Non-pigmented ciliary epithelial cell (primary cell): ENCODE data around the gene ZNF683.

Source experiments
- DNase-seq: peaks from one replicate; pipeline ENCODE4 v3.0.0-alpha.2; 2010; ENCODE audit warnings: low read depth

Gene ZNF683

DNA sequence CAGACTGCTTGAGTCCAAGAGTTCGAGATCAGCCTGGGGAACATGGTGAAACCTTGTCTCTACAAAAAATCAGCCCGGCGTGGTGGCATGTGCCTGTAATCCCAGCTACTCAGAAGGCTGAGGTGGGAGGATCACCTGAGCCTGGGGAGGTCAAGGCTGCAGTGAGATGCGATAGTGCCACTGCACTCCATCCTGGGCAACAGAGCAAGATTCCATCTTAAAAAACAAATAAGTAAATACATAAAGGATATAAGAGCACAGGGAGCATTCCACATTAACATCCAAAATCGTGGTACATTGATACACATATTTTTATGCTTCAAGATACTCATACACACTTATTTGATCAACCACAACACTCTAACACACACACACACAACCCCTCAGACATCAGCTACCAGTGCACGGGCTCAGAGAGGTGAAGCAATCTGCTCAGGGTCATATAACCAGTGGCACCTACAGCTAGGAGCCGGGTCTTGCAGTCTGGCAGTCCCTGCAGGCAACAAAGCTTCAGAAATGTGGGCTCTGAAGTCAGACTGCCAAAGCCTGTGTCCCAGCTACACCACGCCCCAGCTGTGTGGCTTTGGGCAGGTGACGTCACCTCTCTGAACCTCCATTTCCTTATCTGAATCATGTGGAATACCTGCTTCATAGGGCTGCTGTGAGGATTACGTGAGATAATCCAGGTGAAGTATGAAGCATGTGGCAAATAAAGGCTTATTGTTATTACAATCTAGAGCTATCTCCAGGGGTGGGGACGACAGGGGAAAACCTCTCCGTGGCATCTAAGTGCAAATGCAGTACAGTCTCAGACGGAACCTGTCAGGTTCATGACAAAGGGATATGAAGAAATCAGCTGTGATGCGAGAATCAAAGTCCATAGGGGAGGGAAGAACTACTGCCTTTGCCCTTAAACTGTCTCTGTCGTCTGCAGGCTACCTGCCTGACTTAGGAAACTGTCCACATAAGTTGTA, 13.9 kb downstream of the ZNF683 start:
- DNase-seq: no peak

GRCh38 chr1:26357121-26357602, 15.4 kb downstream of the ZNF683 start:
- DNase-seq: no peak

DNA sequence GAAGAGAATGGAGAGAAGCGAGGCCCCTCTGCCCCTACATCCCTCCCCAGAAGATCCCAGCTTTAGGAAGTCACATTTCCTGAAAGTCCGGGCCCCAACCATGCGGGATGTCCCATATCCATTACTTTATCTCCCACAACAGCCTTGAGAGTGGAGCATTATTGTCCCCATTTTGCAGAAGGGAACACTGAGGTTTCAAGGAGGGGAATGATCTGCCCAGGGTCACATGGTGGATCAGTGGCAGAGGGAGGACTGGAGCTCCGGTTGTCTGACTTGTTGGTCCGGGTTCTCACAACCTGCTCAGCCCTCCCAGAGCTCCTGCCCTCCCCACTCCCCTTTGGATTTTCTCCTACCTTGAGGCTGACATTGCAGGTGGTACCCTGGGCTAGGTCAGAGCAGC, 16.4 kb downstream of the ZNF683 start:
- DNase-seq: no peak

DNA sequence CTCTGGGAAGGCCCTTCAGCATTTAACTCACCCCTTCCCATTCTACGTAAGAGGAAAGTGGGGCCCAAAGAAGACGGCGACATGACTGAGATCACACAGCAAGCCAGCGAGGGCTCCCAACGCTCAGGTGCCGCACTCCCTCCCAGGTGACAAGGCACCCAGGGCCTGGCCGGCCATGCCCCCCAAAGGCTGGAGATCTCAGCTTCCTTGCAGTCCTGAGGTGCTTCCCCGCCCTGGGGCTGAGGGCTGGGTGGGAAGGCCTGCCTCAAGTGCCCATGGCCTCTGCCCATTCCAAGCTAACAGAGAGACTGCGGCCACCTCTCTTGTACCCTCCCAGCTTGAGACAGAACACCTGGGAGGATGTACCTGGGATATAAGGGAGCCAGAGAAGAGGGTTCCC, 17.6 kb downstream of the ZNF683 start:
- no peak for DNase-seq

- no peak for DNase-seq
Measured at GRCh38 chr1:26353976-26354820, 18.4 kb downstream of the ZNF683 start, which contains the start of gene CRYBG2. TSS of gene CRYBG2 (minus strand) at chr1:26354130. CDS start at chr1:26346657, 7,473 bp downstream.

- DNase-seq: no peak
Measured at GRCh38 chr1:26353210-26353859, 19.2 kb downstream of the ZNF683 start.

GRCh38 chr1:26352338-26352679, 20.2 kb downstream of the ZNF683 start:
- no peak for DNase-seq

- DNase-seq: no peak
Measured at GRCh38 chr1:26351590-26352337, 20.8 kb downstream of the ZNF683 start.

GRCh38 chr1:26350701-26351589, 21.6 kb downstream of the ZNF683 start:
- no peak for DNase-seq

- DNase-seq: no peak
Measured at GRCh38 chr1:26350343-26350700, 22.2 kb downstream of the ZNF683 start.

DNA sequence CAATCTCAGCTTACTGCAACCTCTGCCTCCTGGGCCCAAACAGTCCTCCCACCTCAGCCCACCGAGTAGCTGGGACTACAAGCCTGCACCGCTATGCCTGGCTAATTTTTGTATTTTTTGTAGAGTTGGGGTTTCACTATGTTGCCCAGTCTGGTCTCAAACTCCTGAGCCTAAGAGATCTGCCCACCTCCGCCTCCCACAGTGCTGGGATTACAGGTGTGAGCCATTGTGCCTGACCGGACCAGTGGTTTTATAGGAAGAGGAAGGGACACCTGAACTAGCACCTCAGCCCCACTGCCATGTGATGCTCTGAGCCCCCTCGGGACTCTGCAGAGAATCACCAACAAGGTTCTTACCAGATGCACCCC, 22.7 kb downstream of the ZNF683 start:
- no peak for DNase-seq

DNA sequence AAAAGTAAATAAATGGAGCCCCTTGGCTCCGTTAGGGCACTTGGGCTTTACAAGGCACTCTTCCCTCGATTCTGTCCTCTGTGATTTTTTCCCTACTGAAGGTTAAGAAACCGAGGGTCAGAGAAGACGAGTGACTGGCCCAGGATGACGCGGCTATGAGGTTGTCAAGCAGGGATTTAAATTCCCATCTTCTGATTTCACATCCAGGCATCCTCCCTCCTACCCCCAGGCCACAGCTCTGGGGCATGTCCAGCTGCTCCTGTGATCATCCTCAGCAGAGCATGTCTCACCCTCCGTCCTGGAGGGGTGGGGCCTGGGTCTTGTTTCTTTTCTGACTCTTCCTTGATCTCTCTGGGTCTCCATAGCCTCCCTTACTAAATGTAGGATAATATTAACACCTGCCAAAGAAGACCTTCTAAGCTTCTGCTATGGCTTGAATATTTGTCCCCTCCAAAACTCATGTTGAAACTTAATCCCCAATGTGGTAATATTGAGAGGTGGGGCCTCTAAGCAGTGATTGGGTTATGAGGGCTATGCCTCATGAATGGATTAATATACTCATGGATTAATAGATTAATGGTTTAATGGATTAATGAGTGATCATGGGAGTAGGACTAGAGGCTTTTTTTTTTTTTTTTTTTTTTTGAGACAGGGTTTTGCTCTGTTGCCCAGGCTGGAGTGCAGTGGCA, 23.2 kb downstream of the ZNF683 start:
- peak; percentile 60 for DNase-seq

DNA sequence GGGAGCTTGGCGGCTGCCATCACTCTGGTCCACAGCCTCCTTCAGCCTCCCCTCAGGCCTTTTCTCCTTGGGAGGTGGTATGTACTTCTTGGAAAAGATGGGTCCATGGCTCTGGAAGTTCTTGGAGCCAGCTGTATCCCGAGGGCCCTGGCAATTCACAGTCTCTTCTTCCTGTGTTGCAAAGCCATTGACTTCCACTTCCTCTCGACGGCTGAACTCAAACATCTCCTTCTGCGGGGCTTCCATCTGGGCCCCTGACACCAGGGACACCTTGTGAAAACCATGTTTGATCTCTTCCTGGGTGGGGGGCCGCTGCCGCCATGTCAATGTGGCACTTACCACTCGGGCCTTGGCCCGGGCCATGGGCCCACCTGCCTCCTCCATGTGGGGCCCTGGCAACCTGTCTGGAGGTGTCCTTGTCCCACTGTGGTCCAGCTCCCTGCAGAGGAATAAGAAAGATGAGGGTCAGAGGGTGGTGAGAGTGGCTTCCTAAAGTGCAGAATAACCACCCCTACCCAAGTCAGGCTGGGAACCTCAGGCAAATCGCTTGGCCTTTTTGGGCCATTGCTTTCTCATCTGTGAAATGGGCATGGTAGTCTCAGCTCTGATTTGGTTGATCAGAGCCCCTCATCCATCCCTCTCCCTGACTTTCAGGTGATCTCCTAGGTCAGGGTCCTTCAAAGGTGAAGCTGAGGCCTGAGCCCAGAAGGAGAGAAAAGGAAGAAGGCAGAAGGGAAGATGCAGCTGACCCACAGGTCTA, 26.1 kb downstream of the ZNF683 start:
- no peak for DNase-seq

GRCh38 chr1:26345718-26346117, 26.8 kb downstream of the ZNF683 start:
- DNase-seq: no peak

GRCh38 chr1:26344147-26344920, 28.2 kb downstream of the ZNF683 start:
- DNase-seq: no peak

- no peak for DNase-seq
Measured at GRCh38 chr1:26340047-26340481, 32.5 kb downstream of the ZNF683 start.

DNA sequence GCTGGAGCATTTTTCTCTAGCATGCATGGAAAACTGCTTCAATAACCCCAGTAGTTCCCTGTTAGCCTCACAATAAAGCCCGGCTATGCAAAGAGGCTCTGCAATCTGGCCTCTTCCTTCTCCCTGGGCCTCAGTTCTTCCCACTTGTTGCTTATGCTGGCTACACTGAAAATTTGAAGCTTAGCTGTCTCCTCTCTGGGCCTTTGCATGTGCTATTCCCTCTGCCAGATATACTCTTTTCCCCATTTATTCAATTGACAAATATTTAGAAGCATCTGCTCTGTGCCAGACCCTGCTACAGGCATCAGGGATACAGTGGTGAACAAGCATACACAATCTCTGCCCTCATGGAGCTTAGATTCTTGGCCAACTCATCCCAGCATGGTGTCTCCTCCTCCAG, 33.9 kb downstream of the ZNF683 start:
- no peak for DNase-seq

GRCh38 chr1:26337625-26338024, 34.9 kb downstream of the ZNF683 start:
- no peak for DNase-seq

GRCh38 chr1:26337206-26337535, 35.4 kb downstream of the ZNF683 start:
- no peak for DNase-seq
